Hepatocyte (in vitro differentiated cells): Measurements from ENCODE around the gene RACGAP1. TPM values are rescaled to one million over a fixed set of nuclear protein-coding genes. Genes with fewer than 3 reads are reported as not detected.
A peak's percentile ranks its signal among the peaks of the same experiment; 100 is the strongest.

Experiments used
- DNase-seq: peaks from one replicate; pipeline ENCODE4 v3.0.0-alpha.2; 2016; ENCODE audit warnings: low spot score
- H2AFZ ChIP-seq: fragments of 200-600 bp; sonication (generic); 2 replicates; pipeline ENCODE4 v1.6.0; 2016; ENCODE audit warnings: antibody characterized with exemption, mild to moderate bottlenecking
- H3K27ac ChIP-seq: fragments of 200-600 bp; sonication (generic); 2 replicates; pipeline ENCODE4 v1.5.1; 2016; ENCODE audit warnings: mild to moderate bottlenecking
- H3K27me3 ChIP-seq: fragments of 200-600 bp; sonication (generic); 2 replicates; pipeline ENCODE4 v1.6.1; 2016
- H3K36me3 ChIP-seq: fragments of 200-600 bp; sonication (generic); replicated peaks from 2 replicates; pipeline ENCODE4 v1.5.1; 2016; ENCODE audit warnings: low read depth; ENCODE audit not compliant: insufficient read depth
- H3K4me1 ChIP-seq: fragments of 200-600 bp; sonication (generic); 2 replicates; pipeline ENCODE4 v1.5.1; 2016; ENCODE audit warnings: mild to moderate bottlenecking, moderate library complexity; ENCODE audit not compliant: insufficient read depth
- H3K4me2 ChIP-seq: fragments of 200-600 bp; sonication (generic); 2 replicates; pipeline ENCODE4 v1.6.0; 2016
- H3K4me3 ChIP-seq: fragments of 200-600 bp; sonication (generic); 2 replicates; pipeline ENCODE4 v1.5.1; 2016; ENCODE audit warnings: mild to moderate bottlenecking
- H3K79me2 ChIP-seq: fragments of 200-600 bp; sonication (generic); 2 replicates; pipeline ENCODE4 v1.6.0; 2017; ENCODE audit warnings: mild to moderate bottlenecking
- H3K9me2 ChIP-seq: fragments of 200-600 bp; sonication (generic); replicated peaks from 2 replicates; pipeline ENCODE4 v1.6.0; 2017; ENCODE audit warnings: mild to moderate bottlenecking; ENCODE audit not compliant: insufficient read depth
- H3K9me3 ChIP-seq: fragments of 200-600 bp; sonication (generic); 2 replicates; pipeline ENCODE4 v1.5.1; 2016; ENCODE audit warnings: low read depth, mild to moderate bottlenecking
- H4K20me1 ChIP-seq: fragments of 200-600 bp; sonication (generic); 2 replicates; pipeline ENCODE4 v1.6.0; 2016; ENCODE audit warnings: mild to moderate bottlenecking; ENCODE audit not compliant: insufficient read depth, poor library complexity, severe bottlenecking
- CTCF ChIP-seq: fragments of 200-600 bp; sonication (generic); IDR thresholded peaks from 2 replicates; pipeline ENCODE4 v1.5.1; 2016; ENCODE audit warnings: antibody characterized with exemption, mild to moderate bottlenecking; ENCODE audit not compliant: poor library complexity
- EZH2 ChIP-seq: fragments of 200-600 bp; sonication (generic); IDR thresholded peaks from 2 replicates; pipeline ENCODE4 v1.6.1; 2016; ENCODE audit warnings: antibody characterized with exemption, mild to moderate bottlenecking, borderline replicate concordance
- EZH2phosphoT487 ChIP-seq: fragments of 200-600 bp; sonication (generic); IDR thresholded peaks from one replicate; pipeline ENCODE4 v1.6.1; 2018; ENCODE audit warnings: antibody characterized with exemption, mild to moderate bottlenecking, low read depth, moderate library complexity; ENCODE audit not compliant: unreplicated experiment, severe bottlenecking
- WGBS: methylation state at CpG from one replicate; pipeline ENCODE4 v1.1.6; 2016; ENCODE audit warnings: low lambda C conversion rate; ENCODE audit errors: missing lambda C conversion rate; 5-methylcytosine and 5-hydroxymethylcytosine counted together
- polyA plus RNA-seq: library from polyadenylated mRNA; unstranded; fragments of >200 nt; fragmentation: Nextera tagmentation; extraction: Ambion mirVana; gene quantifications from 2 replicates; pipeline ENCODE4 v1.2.1, GENCODE V29; 2016
- total RNA-seq: library from RNA; depleted of rRNA; stranded (reverse); fragments of >200 nt; gene quantifications from 2 replicates; pipeline ENCODE4 v1.2.3, GENCODE V29; 2014

RACGAP1 gene
- total and polyA plus RNA-seq, 2 experiments from 2014 or later: 17.3 to 22.1 TPM

DNA sequence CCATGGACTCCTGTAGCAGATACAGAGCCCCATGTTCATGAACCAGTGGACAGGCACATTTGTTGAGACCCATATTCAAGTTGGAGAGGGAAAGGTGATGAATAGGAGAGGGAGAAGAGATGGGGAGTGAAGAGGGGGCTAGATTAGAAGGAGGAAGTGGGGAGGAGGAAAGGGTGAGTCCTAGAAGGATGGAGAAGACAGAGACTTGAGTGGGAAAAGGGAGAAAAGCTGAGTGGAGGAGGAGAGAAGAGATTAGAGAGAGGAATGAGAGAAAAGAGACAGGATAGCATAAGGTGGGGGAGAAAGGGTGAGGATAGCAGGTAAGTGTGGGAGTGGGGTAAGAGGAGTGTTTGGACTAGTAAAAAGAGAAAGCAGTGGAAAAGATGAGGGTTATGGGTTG is 27.2 kb upstream of the RACGAP1 start:
- no peaks in the 10 kb centered on the region for H3K9me3 ChIP-seq
- no peak for DNase-seq
- no peaks in the 10 kb centered on the region for H4K20me1 ChIP-seq
- peaks cover 21% of the 10 kb centered on the region for H3K27me3 ChIP-seq
- no peaks in the 10 kb centered on the region for H3K36me3 ChIP-seq
- H3K4me3 ChIP-seq: no peak overlapping the region
- TF ChIP-seq EZH2 (no peak), EZH2phosphoT487 (no peak), CTCF (no peak)
- H3K9me2 ChIP-seq: no peaks in the 10 kb centered on the region
- no peak overlapping the region for H3K4me2 ChIP-seq
- H3K4me1 ChIP-seq: peaks cover 15% of the 10 kb centered on the region
- H2AFZ ChIP-seq: no peak overlapping the region
- H3K79me2 ChIP-seq: no peaks in the 10 kb centered on the region
- H3K27ac ChIP-seq: no peak overlapping the region

GRCh38 chr12:50051101-50051806 is 26.0 kb upstream of the RACGAP1 start:
- Histone ChIP-seq H3K4me3 (no peak overlapping the region), H4K20me1 (no peaks in the 10 kb centered on the region), H3K9me2 (no peaks in the 10 kb centered on the region), H3K27me3 (peaks cover 13% of the 10 kb centered on the region), H2AFZ (no peak overlapping the region), H3K4me1 (peaks cover 15% of the 10 kb centered on the region), H3K36me3 (no peaks in the 10 kb centered on the region), H3K9me3 (no peaks in the 10 kb centered on the region), H3K27ac (no peak overlapping the region), H3K4me2 (peak overlapping the region; percentile 68), H3K79me2 (no peaks in the 10 kb centered on the region)
- no peak for TF ChIP-seq EZH2
- no peak for TF ChIP-seq EZH2phosphoT487
- no peak for TF ChIP-seq CTCF
- DNase-seq: no peak
- 39% methylated on average over 14 of the region's 14 CpGs for WGBS

DNA sequence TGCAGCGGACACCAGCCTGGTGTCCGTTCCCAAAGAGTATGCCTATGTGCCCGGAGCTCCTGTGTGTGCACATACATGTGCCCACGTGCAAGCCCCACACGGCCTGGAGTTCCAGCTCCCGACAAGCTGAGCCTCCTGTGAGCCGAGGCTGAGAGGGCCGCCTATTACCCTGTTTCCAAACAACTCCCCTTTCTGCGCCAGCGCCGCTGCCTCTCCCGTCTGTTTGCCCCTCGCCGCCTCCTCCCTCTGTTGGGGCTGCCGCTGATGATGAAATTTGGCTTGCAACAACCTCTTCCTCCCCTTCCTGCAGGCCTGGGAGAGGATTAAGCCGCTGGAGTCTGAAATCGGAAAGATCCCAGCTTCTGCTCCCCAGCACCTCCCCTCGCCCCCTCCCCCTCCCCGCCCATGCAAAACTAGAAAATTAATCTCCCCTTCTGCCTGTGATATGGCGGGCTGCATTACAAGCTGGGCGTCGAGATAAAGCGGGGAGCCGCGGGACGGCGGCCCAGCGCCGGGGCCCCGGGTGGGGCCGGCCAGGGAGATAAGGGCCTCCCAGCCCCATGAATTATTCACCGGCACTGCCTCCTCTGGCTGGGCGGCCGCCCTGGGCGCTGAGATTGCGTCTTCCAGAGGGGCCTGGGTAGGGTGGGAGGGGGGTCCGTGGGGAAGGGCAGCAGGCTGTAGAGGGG is 25.3 kb upstream of the RACGAP1 start:
- no peaks in the 10 kb centered on the region for H3K9me3 ChIP-seq
- peak; percentile 76 for DNase-seq
- no peaks in the 10 kb centered on the region for H4K20me1 ChIP-seq
- no peak overlapping the region for H3K4me3 ChIP-seq
- TF ChIP-seq CTCF: no peak
- no peak for TF ChIP-seq EZH2
- TF ChIP-seq EZH2phosphoT487: no peak
- no peaks in the 10 kb centered on the region for H3K79me2 ChIP-seq
- H3K27me3 ChIP-seq: peaks cover 11% of the 10 kb centered on the region
- H2AFZ ChIP-seq: peak overlapping the region; percentile 45
- peaks cover 15% of the 10 kb centered on the region for H3K4me1 ChIP-seq
- no peak overlapping the region for H3K27ac ChIP-seq
- 9% methylated on average over 25 of the region's 37 CpGs for WGBS
- peak overlapping the region; percentile 68 for H3K4me2 ChIP-seq
- no peaks in the 10 kb centered on the region for H3K9me2 ChIP-seq
- no peaks in the 10 kb centered on the region for H3K36me3 ChIP-seq
